ENCODE data around the gene SEPSECS. TPM values are rescaled to one million over a fixed set of nuclear protein-coding genes. Genes with fewer than 3 reads are reported as not detected.

SEPSECS gene
- total and polyA plus RNA-seq, 9 of the 15 experiments (the other 6 are each of a cell fraction or from before 2014, with no cell fraction given) = 3.9 to 17.2 (median 7.9) TPM

DNA sequence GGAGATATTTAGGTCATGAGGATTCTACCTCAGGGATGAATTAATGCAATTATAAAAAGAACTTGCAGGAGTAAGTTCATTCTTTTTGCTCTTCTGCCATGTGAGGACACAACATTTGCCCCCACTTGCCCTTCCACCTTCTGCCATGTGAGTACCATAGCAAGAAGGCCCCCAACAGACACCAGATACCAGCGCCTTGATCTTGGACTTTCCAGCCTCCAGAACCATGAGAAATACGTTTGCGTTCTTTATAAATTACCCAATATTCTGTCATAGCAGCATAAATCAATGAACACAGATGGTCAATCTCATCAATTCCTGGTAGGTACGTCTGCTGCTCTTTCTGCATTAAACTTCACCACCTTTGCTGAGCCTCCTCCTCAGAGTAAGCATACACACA is 5.7 kb upstream of the SEPSECS start:
- Histone ChIP-seq H3K27ac (ENCODE audit: extremely low read depth, low read depth, low read length) (no peak overlapping the region), H3K4me3 (no peak overlapping the region), H3K4me2 (ENCODE audit: insufficient read depth, low read length) (no peak overlapping the region), H3K36me3 (ENCODE audit: control insufficient read depth, insufficient read depth, low read length) (no peaks in the 10 kb centered on the region), H3K79me2 (ENCODE audit: control insufficient read depth, insufficient read depth, low read length) (peaks cover 13% of the 10 kb centered on the region; the same call in 2 of the 3 replicates), H3K4me1 (replicated peaks in 1 of 2; ENCODE audit: control insufficient read depth in 2 of 2, insufficient read depth in 2 of 2, low read length in 2 of 2) (peaks cover 0 to 5% of the 10 kb centered on the region in 2 experiments; a peak in 3 of 5 replicates), H2AFZ (ENCODE audit: low read depth, low read length) (no peak overlapping the region), H3K27me3 (ENCODE audit: control insufficient read depth in 2 of 2, insufficient read depth in 2 of 2, low read length in 2 of 2) (no peaks in the 10 kb centered on the region), H3K9me3 (replicated peaks; ENCODE audit: control insufficient read depth, insufficient read depth, low read depth, low read length) (no peaks in the 10 kb centered on the region), H4K20me1 (replicated peaks; ENCODE audit: control insufficient read depth, insufficient read depth, low read length) (no peaks in the 10 kb centered on the region), H3K9ac (ENCODE audit: insufficient read depth in 1 of 2, low read depth in 2 of 2, low read length in 2 of 2) (no peak overlapping the region), H3K9me1 (ENCODE audit: control insufficient read depth, insufficient read depth, low read length) (no peaks in the 10 kb centered on the region)
- ChIA-PET CTCF (ENCODE audit: low intra/inter-chr PET ratio) (no interaction called here), POLR2A (no interaction called here)
- in situ Hi-C loops (cut with MboI) (no loop called here), intact Hi-C loops (cut with micrococcal nuclease) (no loop called here)
- WGBS (ENCODE audit: insufficient coverage, low coverage, missing lambda C conversion rate) = 60% methylated on average over 4 of the region's 4 CpGs
- no peak for DNase-seq (ENCODE audit: extremely low read depth in 1 of 4, low spot score in 3 of 4)
- ATAC-seq = no peak
- no peak for FAIRE-seq
- TF ChIP-seq, protein P1, sequence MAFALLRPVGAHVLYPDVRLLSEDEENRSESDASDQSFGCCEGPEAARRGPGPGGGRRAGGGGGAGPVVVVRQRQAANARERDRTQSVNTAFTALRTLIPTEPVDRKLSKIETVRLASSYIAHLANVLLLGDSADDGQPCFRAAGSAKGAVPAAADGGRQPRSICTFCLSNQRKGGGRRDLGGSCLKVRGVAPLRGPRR (CRISPR knock-in tag; IDR thresholded peaks at IDR 0.05) = no peak
- TF ChIP-seq DACH1 (IDR thresholded peaks at IDR 0.05; ENCODE audit: partially characterized antibody) (no peak), ARID2 (IDR thresholded peaks at IDR 0.05) (no peak), NONO (IDR thresholded peaks at IDR 0.05; ENCODE audit: low read depth in 2 of 2, low read length in 1 of 2) (no peak), HMGN3 (IDR thresholded peaks at IDR 0.05; ENCODE audit: borderline replicate concordance, extremely low read depth, insufficient read length, low read depth, low read length) (no peak), SAFB (IDR thresholded peaks at IDR 0.05; ENCODE audit: borderline replicate concordance, low read depth, low read length) (no peak), ZSCAN32 (CRISPR knock-in tag; IDR thresholded peaks at IDR 0.05) (no peak), CBX8 (IDR thresholded peaks at IDR 0.05; ENCODE audit: borderline replicate concordance, extremely low read depth, low read depth, low read length, poor library complexity, severe bottlenecking) (no peak), CAMTA2 (CRISPR knock-in tag; conservative IDR thresholded peaks at IDR 0.05) (no peak), TCFL5 (CRISPR knock-in tag; conservative IDR thresholded peaks at IDR 0.05) (no peak), GATAD2B (IDR thresholded peaks at IDR 0.05; ENCODE audit: borderline replicate concordance) (no peak), ZNF695 (CRISPR knock-in tag; IDR thresholded peaks at IDR 0.05) (no peak), ELF4 (CRISPR knock-in tag; IDR thresholded peaks at IDR 0.05) (no peak), RBM39 (optimal IDR thresholded peaks at IDR 0.05; ENCODE audit: low read depth, low read length) (no peak), FUS (optimal IDR thresholded peaks at IDR 0.05; ENCODE audit: low read depth, low read length) (no peak), SMC3 (conservative IDR thresholded peaks at IDR 0.05; ENCODE audit: insufficient read depth, low read depth, low read length) (no peak)
- BruUV-seq (replicated peaks) = no TSS peak
